HG03342 (cell line): ENCODE results near the gene STMN1.
"Not testable (repeated sequence)": the region's sequence is repeated elsewhere in the genome, so short reads cannot be mapped to it uniquely, and the experiment has no call there.

Experiments used
- ATAC-seq: cut with Tn5 transposase; IDR thresholded peaks from one replicate; pipeline ENCODE4 v1.9.1; 2021; ENCODE audit warnings: mild to moderate bottlenecking, moderate library complexity; ENCODE audit not compliant: unreplicated experiment

Gene STMN1

GRCh38 chr1:25905680-25906643 is at the start of gene STMN1:
Gene STMN1, minus strand, starts transcription at chr1:25906419. Its CDS starts 1,743 bp downstream, at chr1:25904676.
- peak; percentile 54 for ATAC-seq

GRCh38 chr1:25955553-25955952 is 49.3 kb upstream of the STMN1 start:
- no peak for ATAC-seq

GRCh38 chr1:25954282-25954938 is 48.2 kb upstream of the STMN1 start:
- ATAC-seq, result no peak

- ATAC-seq, result no peak
These were observed 46.7 kb upstream of the STMN1 start for GRCh38 chr1:25952841-25953401.

DNA sequence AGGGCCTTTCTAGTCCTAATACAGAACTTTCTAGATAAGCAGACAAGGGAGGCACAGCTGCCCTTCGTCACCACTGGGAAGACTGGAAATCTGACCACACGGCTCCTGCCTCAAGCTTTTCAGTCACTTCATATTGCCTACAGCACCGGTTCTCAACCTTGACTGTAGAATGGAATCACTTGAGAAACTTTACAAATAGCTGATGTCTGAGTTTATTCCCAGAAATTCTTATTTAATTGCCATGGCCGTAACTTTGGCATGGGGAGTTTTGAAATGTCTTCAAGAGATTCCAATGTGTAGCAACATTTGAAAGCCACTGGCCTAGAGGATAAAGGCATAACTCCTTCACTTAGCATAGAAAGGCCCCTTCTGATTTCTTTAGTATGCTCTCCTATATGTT is 42.4 kb upstream of the STMN1 start:
- ATAC-seq, result no peak

DNA sequence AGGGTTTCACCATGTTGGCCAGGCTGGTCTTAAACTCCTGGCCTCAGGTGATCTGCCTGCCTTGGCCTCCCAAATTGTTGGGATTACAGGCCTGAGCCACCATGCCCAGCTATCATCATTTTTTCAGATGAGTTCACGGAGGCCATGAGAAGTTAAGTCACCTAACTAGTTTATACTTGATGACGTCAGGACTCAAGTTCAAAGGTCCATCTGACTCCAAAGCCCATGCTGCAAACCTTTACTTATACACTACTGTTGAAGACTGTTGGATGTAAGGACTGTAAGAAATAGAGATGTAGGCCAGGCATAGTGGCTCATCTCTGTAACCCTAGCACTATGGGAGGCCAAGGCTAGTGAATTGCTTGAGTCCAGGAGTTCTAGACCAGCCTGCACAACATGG is 40.8 kb upstream of the STMN1 start:
- ATAC-seq, result no peak

DNA sequence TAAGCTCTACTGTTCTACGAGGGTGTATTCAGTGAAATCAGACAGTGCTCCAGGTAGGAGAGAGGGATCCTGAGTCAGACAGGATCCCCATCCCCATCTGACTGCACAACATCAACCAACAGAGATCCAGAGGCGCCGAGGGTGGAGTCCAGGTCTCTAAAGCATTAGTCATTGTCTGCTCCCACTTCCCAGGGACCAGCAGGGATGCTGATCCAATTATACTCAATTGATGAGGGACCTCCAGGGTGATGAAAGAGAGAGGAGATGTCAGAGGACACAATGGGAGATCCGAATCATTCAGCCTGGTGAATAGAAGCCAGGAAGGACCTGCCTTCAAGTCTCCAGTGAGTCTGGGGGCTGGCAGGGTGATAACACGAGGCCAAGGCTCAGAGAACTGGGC is 39.5 kb upstream of the STMN1 start:
- no peak for ATAC-seq

DNA sequence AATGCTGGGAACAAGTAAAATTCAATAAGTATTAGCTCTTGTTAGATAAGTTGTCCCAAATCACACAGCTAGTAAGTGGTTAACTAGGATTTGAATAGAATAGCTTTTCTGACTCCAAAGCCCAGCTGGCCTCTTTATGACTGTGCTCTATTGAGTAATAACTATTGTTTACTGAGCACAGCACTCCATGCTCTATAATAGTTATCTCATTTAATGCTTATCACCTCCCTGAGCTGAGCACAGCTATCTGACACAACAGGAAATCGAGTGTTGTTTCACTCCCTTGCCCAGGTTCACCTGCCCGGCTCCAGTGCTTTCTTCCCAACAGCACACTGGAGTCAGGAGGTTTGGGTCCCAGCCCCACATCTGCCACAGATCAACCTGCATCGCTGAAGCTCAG is 38.8 kb upstream of the STMN1 start:
- ATAC-seq, result no peak

- ATAC-seq, result not testable (repeated sequence)
These were observed 37.3 kb upstream of the STMN1 start for GRCh38 chr1:25943511-25943910.

DNA sequence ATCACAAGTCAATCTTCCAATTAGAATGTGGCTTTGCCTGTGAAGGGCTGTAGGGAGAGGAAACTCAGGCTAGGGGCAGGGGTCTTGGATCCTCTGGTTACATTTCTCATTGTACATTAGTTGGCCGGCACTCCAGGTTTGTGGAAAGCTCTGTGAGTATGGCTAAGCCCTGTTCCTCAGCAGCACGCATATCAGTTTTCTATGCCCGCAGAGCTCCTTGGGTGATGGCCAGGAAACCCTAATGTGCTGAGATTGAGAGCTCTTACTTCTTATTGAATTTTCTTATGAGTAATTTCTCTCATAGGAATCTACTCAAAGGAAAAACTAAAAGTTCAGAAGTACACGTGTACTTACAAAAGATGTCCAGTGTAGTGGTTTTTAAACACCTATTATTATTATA is 30.7 kb upstream of the STMN1 start:
- no peak for ATAC-seq

GRCh38 chr1:25933479-25934365 is 27.5 kb upstream of the STMN1 start:
- no peak for ATAC-seq

GRCh38 chr1:25932811-25933400 is 26.7 kb upstream of the STMN1 start:
- ATAC-seq, result not testable (repeated sequence)

DNA sequence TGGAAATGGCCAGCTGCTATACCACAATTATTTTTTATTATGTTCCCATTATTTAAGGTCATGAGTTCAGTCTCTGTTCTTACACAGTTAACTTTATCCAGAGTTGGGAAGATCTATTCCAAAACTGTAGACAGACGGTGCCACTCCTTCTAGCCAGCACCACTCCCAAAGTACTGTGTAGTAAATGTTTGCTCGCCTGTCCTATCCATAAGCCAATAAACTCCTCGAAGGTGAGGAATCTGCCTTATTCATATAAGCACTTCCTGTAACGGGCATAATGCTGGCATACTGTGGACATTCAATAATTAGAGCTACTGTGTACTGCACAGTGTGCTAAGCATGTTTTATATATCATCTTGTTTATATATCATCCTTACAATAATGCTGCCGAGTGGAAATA is 26.1 kb upstream of the STMN1 start:
- ATAC-seq, result no peak

DNA sequence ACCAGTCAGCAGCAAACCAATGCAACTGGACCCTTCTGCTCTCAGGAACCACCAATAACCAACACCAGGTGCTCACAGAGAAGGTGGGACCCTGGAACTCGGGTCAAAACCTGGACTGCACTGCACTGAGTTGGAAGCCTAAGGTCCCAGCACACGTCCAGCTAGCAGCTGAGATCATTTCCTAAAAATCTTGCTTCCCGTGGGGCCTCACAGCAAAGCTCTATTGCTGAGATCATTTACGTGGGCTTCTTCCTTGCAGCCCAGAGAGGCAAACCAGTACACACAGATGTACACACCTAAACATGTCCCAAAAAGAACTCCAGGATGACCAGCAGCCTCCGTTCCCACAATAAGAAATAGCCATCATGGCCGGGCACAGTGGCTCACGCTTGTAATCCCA is 22.8 kb upstream of the STMN1 start:
- no peak for ATAC-seq

DNA sequence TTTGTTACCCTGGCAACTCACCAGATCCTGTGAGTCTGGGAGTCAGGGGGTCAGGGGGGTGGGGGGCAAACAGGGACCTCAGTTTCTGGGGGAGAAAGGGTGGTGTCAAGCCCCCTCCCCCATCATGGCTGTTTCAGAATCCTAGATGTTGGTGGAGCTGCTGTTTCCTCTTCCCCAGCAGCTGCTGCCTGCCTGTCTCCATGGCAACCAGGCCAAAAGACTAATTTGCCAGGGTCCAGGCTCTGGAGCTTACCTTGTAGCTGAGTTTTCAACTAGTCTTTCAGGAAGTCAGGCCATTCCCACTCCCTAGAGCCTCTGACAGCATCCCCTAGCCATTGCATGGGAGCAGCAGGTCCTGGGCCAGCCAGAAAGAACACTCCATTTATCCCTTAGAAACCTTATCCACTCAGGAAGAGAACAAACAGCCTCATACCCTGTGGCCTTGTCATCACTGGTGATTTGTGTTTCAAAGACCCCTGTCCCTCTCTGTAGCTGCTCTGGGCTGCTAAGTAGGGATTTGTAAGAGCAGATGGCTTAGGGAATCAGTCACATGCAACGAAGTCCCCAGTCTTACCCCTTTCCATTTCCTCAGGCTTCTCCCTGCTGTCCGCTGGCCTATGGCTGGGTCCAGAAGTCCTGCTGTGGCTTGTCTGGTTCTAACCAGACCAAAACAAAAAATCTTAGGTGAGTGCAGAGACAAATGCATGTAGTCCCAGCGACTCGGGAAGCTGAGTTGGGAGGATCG is 21.5 kb upstream of the STMN1 start:
- no peak for ATAC-seq

DNA sequence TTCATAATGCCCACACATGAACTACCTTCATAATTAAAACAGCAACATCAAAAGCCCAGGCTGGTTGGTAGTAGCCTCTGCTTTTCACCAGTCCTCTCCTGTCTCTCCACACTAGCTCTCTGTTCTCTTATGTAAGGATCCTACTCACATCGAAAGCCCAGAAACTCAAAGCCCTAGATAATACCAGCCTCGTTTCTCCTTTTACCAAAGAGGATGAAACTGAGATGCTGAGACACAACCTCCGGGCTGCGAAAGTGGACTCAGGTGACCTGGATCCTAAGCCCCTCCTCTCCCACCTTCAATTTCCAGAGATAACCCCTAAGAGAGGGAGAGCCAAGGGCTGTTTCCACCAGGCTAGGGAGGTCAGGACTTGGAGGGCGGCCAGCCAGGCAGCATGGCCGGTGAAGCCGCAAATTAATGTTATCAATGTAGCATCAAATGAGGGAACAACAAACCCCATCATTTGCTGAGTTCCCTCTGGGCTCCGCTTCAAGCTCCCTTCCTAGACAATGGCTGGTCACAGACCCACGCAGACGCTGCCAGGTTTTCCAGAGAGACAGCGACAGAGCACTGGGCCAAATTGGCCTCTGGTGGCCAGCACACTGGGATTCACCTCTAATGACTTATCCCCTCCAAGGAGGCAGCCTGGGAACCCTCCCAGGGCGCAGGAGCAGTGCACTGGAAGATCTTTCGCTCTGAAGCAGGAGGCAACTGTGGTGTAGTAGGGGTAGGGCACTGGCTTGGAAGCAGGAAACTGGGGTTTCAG is 20.7 kb upstream of the STMN1 start:
- no peak for ATAC-seq

DNA sequence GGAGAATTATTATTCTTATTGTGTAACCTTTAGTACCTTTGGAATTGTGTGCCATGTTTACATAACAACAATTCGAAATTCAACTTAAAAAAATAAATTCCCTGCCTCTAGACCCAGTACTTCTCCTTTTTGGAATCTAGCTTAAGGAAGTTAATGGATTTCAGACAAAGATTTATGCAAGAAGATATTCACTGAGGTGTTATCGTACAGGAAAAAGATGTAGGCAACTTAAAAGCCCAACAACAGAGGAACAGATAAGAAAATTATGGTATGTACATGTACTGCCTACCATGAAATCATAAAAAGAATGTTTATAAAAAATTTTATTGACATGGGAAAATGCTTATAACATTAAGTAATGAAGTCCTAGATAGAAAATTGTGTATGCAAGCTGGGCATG is 18.2 kb upstream of the STMN1 start:
- ATAC-seq, result no peak

DNA sequence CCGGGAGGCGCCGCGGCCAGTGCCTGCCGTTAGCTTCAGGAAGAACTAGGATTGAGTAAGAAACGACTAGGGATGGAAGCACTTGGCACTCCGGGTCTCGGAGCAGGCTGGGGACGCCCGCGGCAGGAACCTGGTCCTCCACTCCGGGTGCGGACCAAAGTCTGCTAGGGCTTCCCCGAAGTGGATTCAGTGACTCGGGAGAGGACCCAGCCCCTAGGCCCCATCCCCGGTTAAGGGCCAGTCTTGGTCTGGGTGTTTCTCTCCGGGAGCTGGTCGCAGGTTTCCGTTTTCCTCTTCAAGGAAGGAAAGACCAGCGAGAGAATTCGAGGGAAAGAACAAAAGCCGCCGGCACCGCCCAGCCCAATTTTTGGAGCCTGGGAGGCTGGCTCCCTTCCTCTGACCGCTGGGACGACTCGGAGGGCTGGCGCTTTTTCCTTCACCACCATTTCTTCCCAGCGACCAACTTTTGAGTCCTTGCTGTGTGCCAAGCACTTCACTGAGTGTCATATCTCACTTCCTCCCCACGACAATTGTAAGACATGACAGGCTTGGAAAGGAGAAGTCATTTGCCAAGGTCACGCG is 16.8 kb upstream of the STMN1 start:
- ATAC-seq, result no peak
